ENCODE data around the gene MRPS11.
"Not testable (repeated sequence)": the region's sequence is repeated elsewhere in the genome, so short reads cannot be mapped to it uniquely, and the experiment has no call there.

MRPS11 gene

GRCh38 chr15:88490036-88490435, 22.5 kb downstream of the MRPS11 start:
- no peak for DNase-seq (ENCODE audit: low read depth in 2 of 2)

DNA sequence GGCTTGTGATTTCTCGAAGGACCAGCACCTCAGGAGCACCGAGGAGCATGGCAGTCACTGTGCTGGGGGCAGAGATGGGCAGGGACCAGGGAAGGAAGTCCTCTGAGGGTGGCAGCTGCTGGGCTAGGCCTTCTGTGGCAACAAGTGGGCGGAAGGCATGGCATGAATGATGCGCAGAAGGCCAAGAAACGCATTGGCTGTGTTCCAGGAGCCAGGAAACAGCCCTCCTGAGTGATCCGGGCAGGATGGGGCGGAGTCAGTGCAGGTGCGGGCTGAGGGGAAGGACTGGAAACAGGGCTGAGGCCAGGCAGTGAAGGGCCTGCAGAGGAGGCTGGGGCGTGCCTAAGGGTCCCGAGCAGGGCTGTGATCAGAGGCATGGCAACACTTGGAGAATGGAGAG, 23.6 kb downstream of the MRPS11 start:
- no peak for DNase-seq (ENCODE audit: low read depth in 2 of 2)

GRCh38 chr15:88493844-88494243, 26.3 kb downstream of the MRPS11 start:
- no peak for DNase-seq (ENCODE audit: low read depth in 2 of 2)

- no peak for DNase-seq (ENCODE audit: low read depth in 2 of 2)
Observed at GRCh38 chr15:88497109-88497765, 29.7 kb downstream of the MRPS11 start.

DNA sequence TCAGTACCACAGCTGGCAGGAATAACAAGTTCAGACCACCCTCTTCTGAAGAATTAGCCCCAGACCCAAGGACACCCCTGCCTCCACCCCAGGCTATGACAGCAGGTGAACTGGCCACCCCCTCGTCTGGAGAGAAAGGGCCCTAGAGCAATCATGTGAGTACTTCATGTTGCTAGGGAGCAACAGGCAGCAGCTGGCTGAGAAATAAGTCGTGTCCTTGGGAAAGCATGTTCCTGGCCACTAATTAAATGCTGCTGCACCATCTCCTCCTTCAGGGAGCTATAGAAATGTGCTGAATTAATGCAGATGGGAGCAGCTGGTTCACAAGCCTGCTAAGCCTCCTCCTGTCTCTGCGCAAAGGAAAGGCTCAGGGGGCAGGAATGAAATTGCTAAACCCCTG, 31.5 kb downstream of the MRPS11 start:
- DNase-seq (ENCODE audit: low read depth in 2 of 2) = no peak

- no peak for DNase-seq (ENCODE audit: low read depth in 2 of 2)
Observed at GRCh38 chr15:88504445-88504844, 36.9 kb downstream of the MRPS11 start.

DNA sequence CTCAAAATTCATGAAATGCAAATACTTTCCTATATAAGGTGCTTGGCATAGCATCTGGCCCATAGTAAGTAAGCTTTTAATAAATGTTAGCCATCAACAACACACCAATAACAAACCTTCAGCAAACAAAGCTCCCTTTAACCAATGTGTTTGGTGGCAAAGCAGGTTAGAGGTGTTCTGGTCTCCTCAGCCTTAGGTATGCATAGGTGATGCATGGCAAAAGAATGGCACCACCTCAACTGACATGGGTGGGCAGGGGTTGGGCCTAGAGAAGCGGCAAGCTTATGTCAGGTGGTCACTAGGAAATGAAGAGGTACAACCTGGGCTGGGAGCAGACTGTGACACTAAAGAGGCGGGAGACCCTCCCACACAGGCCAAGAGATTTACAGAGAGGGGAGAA, 38.2 kb downstream of the MRPS11 start:
- no peak for DNase-seq (ENCODE audit: low read depth in 2 of 2)

DNA sequence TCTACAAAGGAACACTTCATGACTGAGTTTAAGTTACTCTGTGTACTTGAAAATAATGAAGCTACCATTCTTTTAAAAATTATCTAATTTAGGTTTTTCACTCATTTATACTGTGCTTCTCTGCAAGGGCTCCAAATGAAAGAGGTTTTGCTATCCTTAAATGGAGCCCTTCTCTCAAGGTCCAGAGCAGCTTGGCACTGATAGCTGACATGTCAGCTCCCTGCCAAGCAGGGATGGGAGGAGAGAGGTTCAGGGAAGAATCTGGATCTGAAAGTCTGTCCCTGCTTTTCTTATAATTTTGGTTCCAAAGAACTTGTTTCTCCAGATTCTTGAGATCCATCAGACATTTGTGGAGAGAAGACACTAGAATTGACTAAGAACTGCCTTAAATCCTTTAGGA, 39.1 kb downstream of the MRPS11 start:
- DNase-seq (ENCODE audit: low read depth in 2 of 2) = no peak

DNA sequence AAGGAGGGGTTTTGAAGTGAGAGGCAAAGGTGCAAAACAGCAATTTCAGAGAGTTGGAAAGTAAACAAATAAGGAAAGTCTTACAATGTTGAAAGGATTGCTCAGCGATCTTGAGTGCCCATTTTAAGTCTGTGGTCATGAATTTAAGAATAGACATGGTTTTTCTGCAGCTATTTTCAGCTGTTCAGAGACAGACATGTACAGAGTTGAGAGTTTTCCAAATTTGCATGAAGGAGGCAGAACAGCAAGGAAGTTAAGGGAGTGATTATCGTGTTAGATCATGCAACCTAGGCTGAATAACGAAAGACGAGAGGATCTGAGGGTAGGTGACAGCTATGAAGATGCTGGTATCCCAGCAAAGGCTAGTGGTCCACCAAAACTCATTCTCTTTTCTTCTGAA, 41.8 kb downstream of the MRPS11 start:
- DNase-seq (ENCODE audit: low read depth in 2 of 2) = no peak

- DNase-seq (ENCODE audit: low read depth in 2 of 2) = no peak
Observed at GRCh38 chr15:88509964-88510363, 42.5 kb downstream of the MRPS11 start.

DNA sequence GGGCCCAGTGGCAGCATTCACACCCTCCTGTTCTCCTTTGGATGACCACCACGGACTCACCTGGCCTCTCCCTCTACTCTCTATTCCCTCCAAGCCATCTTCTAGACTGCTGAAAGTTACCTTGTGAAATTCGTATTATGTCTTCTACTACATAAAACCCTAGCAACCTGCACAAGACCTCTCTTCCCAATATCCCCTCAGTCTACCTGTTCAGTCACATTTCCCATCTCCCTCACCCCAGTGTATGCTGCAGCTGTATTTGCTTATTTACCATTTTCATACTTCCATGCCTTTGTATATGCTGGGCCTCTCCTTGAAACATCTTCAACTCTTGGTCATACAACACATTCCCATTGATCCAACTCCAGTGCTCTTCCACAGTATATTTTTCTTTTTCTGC, 43.7 kb downstream of the MRPS11 start:
- no peak for DNase-seq (ENCODE audit: low read depth in 2 of 2)

GRCh38 chr15:88512078-88512477, 44.6 kb downstream of the MRPS11 start:
- no peak for DNase-seq (ENCODE audit: low read depth in 2 of 2)

GRCh38 chr15:88512601-88513000, 45.1 kb downstream of the MRPS11 start:
- DNase-seq (ENCODE audit: low read depth in 2 of 2) = no peak

- no peak for DNase-seq (ENCODE audit: low read depth in 2 of 2)
Observed at GRCh38 chr15:88513195-88513594, 45.7 kb downstream of the MRPS11 start.

DNA sequence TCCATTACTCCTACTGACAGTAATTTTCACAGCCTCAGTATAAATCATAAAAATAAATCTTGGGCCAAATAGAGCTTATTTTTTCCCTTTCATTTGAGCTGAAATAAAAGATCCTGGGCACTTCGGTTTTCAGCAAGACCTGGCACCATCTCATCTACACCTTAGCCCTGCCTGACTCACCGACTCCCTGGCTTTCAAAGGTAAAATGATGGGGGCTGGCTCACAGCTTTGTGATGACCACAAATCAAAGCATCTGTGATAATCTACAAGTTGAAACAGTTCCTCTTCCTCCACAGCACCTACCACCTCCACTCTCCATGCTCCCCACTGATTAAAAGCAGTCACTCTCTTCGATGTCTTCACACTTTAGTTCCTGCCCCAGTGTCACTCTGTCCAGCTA, 51.4 kb downstream of the MRPS11 start:
- no peak for DNase-seq (ENCODE audit: low read depth in 2 of 2)

DNA sequence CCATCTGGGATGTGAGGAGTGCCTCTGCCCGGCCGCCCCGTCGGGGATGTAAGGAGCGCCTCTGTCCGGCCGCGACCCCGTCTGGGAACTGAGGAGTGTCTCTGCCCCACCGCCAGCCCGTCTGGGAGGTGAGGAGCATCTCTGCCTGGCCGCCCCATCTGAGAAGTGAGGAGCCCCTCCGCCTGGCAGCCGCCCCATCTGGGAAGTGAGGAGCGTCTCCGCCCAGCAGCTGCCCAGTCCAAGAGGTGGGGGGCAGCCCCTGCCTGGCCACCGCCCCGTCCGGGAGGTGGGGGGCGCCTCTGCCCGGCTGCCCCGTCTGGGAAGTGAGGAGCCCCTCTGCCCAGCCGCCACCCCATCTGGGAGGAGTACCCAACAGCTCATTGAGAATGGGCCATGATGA, 56.6 kb downstream of the MRPS11 start:
- not testable (repeated sequence) for DNase-seq (ENCODE audit: low read depth in 2 of 2)

DNA sequence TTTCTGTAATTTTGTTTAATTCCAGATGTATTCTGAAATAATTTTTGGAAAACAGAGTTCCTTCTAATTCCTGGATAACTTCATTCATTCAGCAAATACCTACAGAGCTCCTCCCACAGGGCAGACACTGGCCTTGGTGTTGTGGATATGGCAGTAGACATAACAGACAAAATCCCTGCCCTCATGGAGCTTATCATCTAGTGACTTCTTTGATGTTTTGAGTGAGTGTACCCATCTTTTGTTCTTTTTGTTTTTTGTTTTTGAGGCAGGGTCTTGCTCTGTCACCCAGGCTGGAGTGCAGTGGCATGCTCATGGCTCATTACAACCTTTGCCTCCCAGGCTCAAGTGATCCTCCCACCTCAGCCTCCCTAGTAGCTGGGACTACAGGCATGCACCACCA, 57.9 kb downstream of the MRPS11 start:
- DNase-seq (ENCODE audit: low read depth in 2 of 2) = no peak

DNA sequence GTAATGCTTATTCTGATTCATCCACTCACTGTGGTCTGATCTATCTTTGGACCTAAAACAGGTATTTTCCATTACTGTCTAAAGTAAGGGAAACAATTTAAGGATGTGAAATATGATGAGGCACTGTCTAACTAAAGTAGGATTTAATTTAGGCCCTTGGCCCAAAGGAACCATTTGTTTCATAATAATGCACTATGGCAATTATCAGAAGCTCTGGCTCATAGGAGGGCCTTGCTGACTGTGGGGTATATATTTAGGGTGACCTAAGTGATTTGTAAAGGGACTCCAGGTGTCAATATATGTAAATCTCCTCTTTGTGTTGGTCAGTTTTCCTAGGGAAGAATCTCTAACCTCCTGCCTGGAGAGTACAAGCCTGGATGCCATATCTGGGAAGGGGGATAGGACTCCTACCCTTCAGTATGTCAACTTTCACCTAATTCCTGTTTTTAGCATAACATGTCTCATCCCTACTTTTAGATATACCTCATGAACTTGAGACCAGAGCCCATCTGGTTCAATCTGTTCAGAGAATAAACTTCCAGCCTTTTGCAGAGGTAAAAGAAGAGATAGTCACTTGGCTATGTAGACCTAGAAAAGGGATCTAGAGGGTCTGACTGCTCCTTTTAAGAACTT, 58.9 kb downstream of the MRPS11 start:
- DNase-seq (ENCODE audit: low read depth in 2 of 2) = no peak

DNA sequence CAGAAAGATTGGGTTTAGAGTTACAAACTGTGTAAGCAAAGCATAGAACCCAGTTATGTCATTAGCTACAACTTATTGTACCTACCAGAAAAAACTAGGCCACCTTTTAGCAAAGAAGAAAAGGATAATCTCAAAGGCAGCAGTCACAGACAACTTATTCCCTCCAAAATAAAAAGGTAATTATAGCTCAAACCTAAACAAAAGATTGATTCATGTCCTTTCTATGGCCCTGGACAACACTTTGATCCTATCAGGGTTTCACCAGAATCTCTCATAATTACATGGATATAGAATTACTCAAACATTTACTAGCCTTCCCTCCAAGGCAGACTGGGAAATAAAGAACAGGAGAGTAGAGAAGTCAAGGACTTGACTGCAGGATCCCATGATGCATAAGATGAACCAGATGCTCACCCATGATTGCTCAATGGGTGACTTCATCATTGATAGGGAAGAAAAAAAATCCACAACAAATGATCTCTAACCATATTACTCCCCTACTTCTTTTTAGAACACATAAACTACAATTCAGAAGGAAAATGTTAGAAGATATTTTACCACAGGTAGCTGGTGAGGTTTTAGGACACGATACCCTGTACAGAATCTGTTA, 61.6 kb downstream of the MRPS11 start:
- DNase-seq (ENCODE audit: low read depth in 2 of 2) = no peak

Measured in stimulated activated CD8-positive, alpha-beta memory T cell treated with anti-CD3 and anti-CD28 coated beads, Interleukin-2, amount 100 ng/mL, for 48 hours (primary cell).